Small intestine (tissue), 7 donors: ENCODE measurements around the gene ERC1. TPM values are rescaled to one million over a fixed set of nuclear protein-coding genes. Genes with fewer than 3 reads are reported as not detected.

Experiments used
- DNase-seq, 2 donors: peaks; one replicate each; pipeline versions ENCODE4 v3.0.0 to v3.0.0-alpha.2; 2013
- FAIRE-seq: peaks from 2 replicates; lab custom pipeline; 2012; peaks lifted over from hg19 to GRCh38; lab: Jason Lieb, UNC
- H3K27ac ChIP-seq, 3 donors: one replicate each; pipeline ENCODE4 v1.5.1; 2013; ENCODE audit warnings: low read length in 2 of 3, mild to moderate bottlenecking in 2 of 3, control low read depth in 1 of 3, inconsistent platforms in 1 of 3, low read depth in 1 of 3, moderate library complexity in 1 of 3
- H3K27me3 ChIP-seq, 3 donors: one replicate each; pipeline ENCODE4 v1.6.1; 2013; ENCODE audit warnings: low read length in 3 of 3, inconsistent platforms in 1 of 3; ENCODE audit not compliant: control insufficient read depth in 3 of 3, insufficient read depth in 3 of 3
- H3K36me3 ChIP-seq, 3 donors: one replicate each; pipeline ENCODE4 v1.6.1; 2013; ENCODE audit warnings: low read length in 3 of 3, inconsistent platforms in 1 of 3, low read depth in 1 of 3, mild to moderate bottlenecking in 1 of 3, moderate library complexity in 1 of 3; ENCODE audit not compliant: control insufficient read depth in 3 of 3, insufficient read depth in 2 of 3
- H3K4me1 ChIP-seq, 3 donors: one replicate each; pipeline ENCODE4 v1.6.1; 2013; ENCODE audit warnings: low read length in 2 of 3, inconsistent platforms in 1 of 3, low read depth in 1 of 3, mild to moderate bottlenecking in 1 of 3, moderate library complexity in 1 of 3; ENCODE audit not compliant: control insufficient read depth in 3 of 3, insufficient read depth in 2 of 3
- H3K4me3 ChIP-seq, 3 donors: one replicate each; pipeline ENCODE4 v1.5.1; 2013; ENCODE audit warnings: low read length in 3 of 3, control low read depth in 1 of 3, inconsistent platforms in 1 of 3, low read depth in 1 of 3, mild to moderate bottlenecking in 1 of 3, moderate library complexity in 1 of 3
- H3K9me3 ChIP-seq, 2 donors: one replicate each; pipeline ENCODE4 v1.6.1; 2013; ENCODE audit warnings: low read depth in 1 of 2, low read length in 1 of 2; ENCODE audit not compliant: control insufficient read depth in 2 of 2, insufficient read depth in 1 of 2
- WGBS, 3 donors: extraction: QIAGEN DNeasy Blood & Tissue Kit; methylation state at CpG; one replicate each; pipeline ENCODE4 v1.1.7; 2013; 5-methylcytosine and 5-hydroxymethylcytosine counted together
- polyA plus RNA-seq, 4 donors: library from polyadenylated mRNA; stranded (reverse) in 3 of 4; unstranded in 1 of 4; fragments of 200-250 nt in 3 of 4; fragments of 120-200 nt in 1 of 4; gene quantifications; one replicate each; pipeline versions ENCODE4 v1.2.1 to v1.2.3, GENCODE V29; 2013
- donor health status: healthy with polysubstance abuse.
- donor health status: control.
- donor health status: control.
- donor health status: Bipolar disorder and iron deficiency.
- donor health status: healthy.

Gene ERC1
- polyA plus RNA-seq, 4 donors = 1.8 to 16.7 (median 6.1) TPM

GRCh38 chr12:1167784-1168183 is 176.8 kb downstream of the ERC1 start:
- Histone ChIP-seq H3K4me3 (no peak overlapping the region), H3K36me3 (peaks cover 0 to 6% (median 2%) of the 10 kb centered on the region in 3 donors), H3K27me3 (no peaks in the 10 kb centered on the region), H3K4me1 (peaks cover 0 to 2% (median 0%) of the 10 kb centered on the region in 3 donors), H3K27ac (no peak overlapping the region), H3K9me3 (no peaks in the 10 kb centered on the region)
- WGBS, 3 donors = 90 to 92% (median 91%) methylated on average over 12 of the region's 12 CpGs
- FAIRE-seq (no peak), DNase-seq (no peak)

- no peaks in the 10 kb centered on the region for H3K9me3 ChIP-seq
- no peaks in the 10 kb centered on the region for H3K27me3 ChIP-seq
- WGBS, 3 donors = 71 to 87% (median 77%) methylated on average over 3 of the region's 3 CpGs
- DNase-seq (no peak), FAIRE-seq (no peak)
- H3K27ac ChIP-seq = no peak overlapping the region
- no peak overlapping the region for H3K4me3 ChIP-seq
- H3K36me3 ChIP-seq = peaks cover 0 to 6% (median 2%) of the 10 kb centered on the region in 3 donors
- H3K4me1 ChIP-seq = peaks cover 0 to 2% (median 0%) of the 10 kb centered on the region in 3 donors
Observed at GRCh38 chr12:1170411-1170810, 179.4 kb downstream of the ERC1 start.

GRCh38 chr12:1171657-1172408 is 180.8 kb downstream of the ERC1 start:
- WGBS, 3 donors = 56 to 74% (median 74%) methylated on average over 6 of the region's 6 CpGs
- FAIRE-seq = no peak
- no peaks in the 10 kb centered on the region for H3K27me3 ChIP-seq
- peaks cover 0 to 6% (median 2%) of the 10 kb centered on the region in 3 donors for H3K36me3 ChIP-seq
- H3K4me3 ChIP-seq = no peak overlapping the region
- H3K27ac ChIP-seq = no peak overlapping the region
- DNase-seq = peak; percentile 11 to 37
- H3K4me1 ChIP-seq = peaks cover 0 to 2% (median 0%) of the 10 kb centered on the region in 3 donors
- no peaks in the 10 kb centered on the region for H3K9me3 ChIP-seq

- FAIRE-seq = no peak
- no peaks in the 10 kb centered on the region for H3K27me3 ChIP-seq
- H3K9me3 ChIP-seq = no peaks in the 10 kb centered on the region
- H3K36me3 ChIP-seq = peaks cover 0 to 2% (median 0%) of the 10 kb centered on the region in 3 donors
- peaks cover 0 to 2% (median 0%) of the 10 kb centered on the region in 3 donors for H3K4me1 ChIP-seq
- no peak for DNase-seq
- no peak overlapping the region for H3K4me3 ChIP-seq
- H3K27ac ChIP-seq = no peak overlapping the region
- WGBS, 3 donors = 74 to 84% (median 75%) methylated on average over 8 of the region's 8 CpGs
Observed at GRCh38 chr12:1173781-1174617, 183.0 kb downstream of the ERC1 start.

GRCh38 chr12:1174659-1175058 is 183.6 kb downstream of the ERC1 start:
- H3K36me3 ChIP-seq = no peaks in the 10 kb centered on the region
- H3K4me1 ChIP-seq = peaks cover 0 to 2% (median 0%) of the 10 kb centered on the region in 3 donors
- H3K4me3 ChIP-seq = no peak overlapping the region
- 63 to 73% (median 73%) methylated on average over 2 of the region's 2 CpGs for WGBS, 3 donors
- no peak for FAIRE-seq
- no peak for DNase-seq
- H3K27ac ChIP-seq = no peak overlapping the region
- no peaks in the 10 kb centered on the region for H3K9me3 ChIP-seq
- H3K27me3 ChIP-seq = no peaks in the 10 kb centered on the region

- H3K36me3 ChIP-seq = peaks cover 0 to 6% (median 0%) of the 10 kb centered on the region in 3 donors
- H3K4me3 ChIP-seq = no peak overlapping the region
- H3K27ac ChIP-seq = no peak overlapping the region
- H3K4me1 ChIP-seq = peaks cover 0 to 2% (median 0%) of the 10 kb centered on the region in 3 donors
- H3K27me3 ChIP-seq = no peaks in the 10 kb centered on the region
- DNase-seq (no peak), FAIRE-seq (no peak)
- H3K9me3 ChIP-seq = no peaks in the 10 kb centered on the region
Observed at GRCh38 chr12:1176191-1176590, 185.2 kb downstream of the ERC1 start.

GRCh38 chr12:1179128-1179527 is 188.1 kb downstream of the ERC1 start:
- no peak for FAIRE-seq
- H3K9me3 ChIP-seq = no peaks in the 10 kb centered on the region
- no peak overlapping the region for H3K4me3 ChIP-seq
- no peak overlapping the region for H3K27ac ChIP-seq
- H3K27me3 ChIP-seq = no peaks in the 10 kb centered on the region
- H3K4me1 ChIP-seq = no peaks in the 10 kb centered on the region
- H3K36me3 ChIP-seq = peaks cover 0 to 6% (median 0%) of the 10 kb centered on the region in 3 donors
- no peak for DNase-seq
- WGBS, 3 donors = 81 to 100% (median 95%) methylated on average over 1 of the region's 1 CpG

GRCh38 chr12:1182069-1182468 is 191.0 kb downstream of the ERC1 start:
- Histone ChIP-seq H3K4me3 (no peak overlapping the region), H3K27ac (no peak overlapping the region), H3K27me3 (no peaks in the 10 kb centered on the region), H3K9me3 (no peaks in the 10 kb centered on the region), H3K36me3 (peaks cover 0 to 10% (median 0%) of the 10 kb centered on the region in 3 donors), H3K4me1 (no peaks in the 10 kb centered on the region)
- FAIRE-seq (peak; percentile 62), DNase-seq (no peak)
- WGBS, 3 donors = 92 to 99% (median 98%) methylated on average over 2 of the region's 2 CpGs
